DLD1 (cell line): ENCODE data around the gene GRM7.

Source experiments
- in situ Hi-C: cut with HindIII; loops from 2 replicates; pipeline ENCODE4 v1.10.0; 2017; ENCODE audit warnings: low sequenced_read_pairs

GRM7 gene

DNA sequence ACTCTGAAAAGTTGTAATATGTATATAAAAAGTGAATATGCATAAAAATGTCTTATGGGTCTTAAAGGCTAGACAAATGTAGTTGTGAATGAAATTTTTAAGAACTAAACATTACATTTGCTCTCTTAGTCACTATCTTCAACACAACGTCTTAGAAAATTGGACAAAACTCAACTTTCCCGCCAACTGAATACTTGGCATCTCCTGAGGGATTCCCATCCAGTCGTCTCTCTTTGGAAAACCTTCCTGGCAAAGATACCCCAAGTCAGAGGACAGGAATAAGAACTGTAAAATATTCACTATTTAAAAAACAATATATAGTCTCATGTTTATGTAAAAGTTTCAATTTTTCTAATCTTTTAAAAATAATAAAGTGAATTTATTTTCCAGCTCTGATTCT, 354.8 kb downstream of the GRM7 start:
- in situ Hi-C loops = no loop called here

GRCh38 chr3:7226393-7226792, 365.5 kb downstream of the GRM7 start:
- in situ Hi-C loops = no loop called here

DNA sequence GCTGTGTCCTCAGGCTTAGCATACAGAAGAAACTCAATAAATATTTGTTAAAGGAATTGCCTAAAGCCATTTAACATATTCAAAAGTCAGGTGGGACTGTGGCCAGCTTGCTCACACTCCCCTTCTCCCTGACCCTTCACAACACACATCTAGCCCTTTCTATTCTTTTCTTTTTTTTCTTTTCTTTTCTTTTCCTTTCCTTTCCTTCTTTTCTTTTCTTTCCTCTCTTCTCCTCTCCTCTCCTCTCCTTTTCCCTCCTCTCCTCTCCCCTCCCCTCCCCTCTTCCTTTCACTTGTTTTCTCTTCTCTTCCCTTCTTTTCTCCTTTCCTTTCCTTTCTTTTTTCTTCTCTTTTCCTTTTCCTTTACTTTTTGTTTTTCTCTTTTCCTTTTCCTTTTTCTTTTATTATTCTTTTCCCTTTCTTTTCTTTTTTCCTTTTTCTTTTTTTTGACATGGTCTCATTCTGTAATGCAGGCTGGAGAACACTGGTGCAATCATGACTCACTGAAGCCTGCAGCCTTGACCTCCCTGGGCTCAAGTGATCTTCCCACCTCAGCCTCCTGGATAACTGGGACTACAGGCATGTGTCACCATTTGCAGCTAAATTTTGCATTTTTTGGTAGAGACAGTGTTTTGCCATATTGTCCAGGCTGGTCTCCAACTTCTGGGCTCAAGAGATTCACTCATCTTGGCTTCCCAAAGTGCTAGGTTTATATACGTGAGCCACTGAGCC, 377.8 kb downstream of the GRM7 start:
- in situ Hi-C loops = no loop called here

GRCh38 chr3:7241584-7242302, 380.8 kb downstream of the GRM7 start:
- in situ Hi-C loops = no loop called here

DNA sequence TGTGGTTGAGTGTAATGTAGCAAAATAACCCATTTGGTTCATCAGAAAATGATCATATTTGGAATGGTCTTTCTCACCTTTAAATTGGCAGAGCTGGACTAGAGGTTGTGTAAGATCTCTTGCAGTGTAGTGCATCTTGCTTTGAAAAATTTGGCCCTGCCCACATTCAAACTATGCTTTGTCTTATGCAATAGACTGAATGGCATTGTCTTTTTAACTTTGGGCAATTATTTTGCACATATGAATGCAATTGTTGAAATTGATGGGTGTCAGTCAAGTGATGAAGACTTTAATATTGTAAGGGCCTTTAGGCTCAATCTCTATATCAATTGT, 381.4 kb downstream of the GRM7 start:
- in situ Hi-C loops = no loop called here

- in situ Hi-C loops = no loop called here
These were observed 388.7 kb downstream of the GRM7 start for GRCh38 chr3:7249493-7250076.

DNA sequence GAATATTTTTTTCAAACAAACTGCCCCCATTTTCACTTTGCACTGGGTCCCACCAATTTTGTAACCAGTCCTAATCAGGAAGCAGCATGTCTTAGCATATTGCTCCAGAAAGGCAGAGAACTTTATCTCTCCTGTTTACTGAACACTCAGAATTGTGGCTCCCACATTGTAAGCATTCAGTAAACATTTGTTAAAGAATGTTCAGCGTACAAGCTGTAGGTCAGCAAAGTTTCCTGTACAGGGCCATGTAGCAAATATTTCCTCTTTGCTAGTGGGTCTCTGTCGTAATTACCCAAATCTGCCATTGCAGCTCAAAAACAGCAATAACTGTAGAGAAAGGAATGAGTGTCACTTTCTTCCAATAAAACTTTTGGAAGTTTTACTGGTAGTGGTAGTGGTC, 393.3 kb downstream of the GRM7 start:
- in situ Hi-C loops = no loop called here

DNA sequence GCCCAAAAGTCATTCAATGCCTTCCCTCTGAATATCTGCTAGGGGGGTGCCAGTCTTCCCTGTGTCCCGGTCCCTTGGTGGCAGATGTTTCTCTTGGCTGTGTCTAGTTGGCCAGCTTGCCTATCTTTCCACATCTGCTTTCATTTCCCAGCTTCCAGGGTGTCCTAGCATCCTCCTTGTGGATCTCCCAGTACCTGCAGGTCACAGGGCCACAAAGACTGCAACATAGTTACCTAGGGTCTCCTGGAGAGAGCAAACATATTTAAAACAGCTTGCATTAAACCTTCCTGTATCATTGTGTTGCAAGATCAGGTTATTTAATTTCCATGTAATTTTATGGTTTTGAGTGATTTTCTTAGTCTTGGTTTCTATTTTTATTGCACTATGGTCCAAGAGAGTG, 400.1 kb downstream of the GRM7 start:
- in situ Hi-C loops = no loop called here

DNA sequence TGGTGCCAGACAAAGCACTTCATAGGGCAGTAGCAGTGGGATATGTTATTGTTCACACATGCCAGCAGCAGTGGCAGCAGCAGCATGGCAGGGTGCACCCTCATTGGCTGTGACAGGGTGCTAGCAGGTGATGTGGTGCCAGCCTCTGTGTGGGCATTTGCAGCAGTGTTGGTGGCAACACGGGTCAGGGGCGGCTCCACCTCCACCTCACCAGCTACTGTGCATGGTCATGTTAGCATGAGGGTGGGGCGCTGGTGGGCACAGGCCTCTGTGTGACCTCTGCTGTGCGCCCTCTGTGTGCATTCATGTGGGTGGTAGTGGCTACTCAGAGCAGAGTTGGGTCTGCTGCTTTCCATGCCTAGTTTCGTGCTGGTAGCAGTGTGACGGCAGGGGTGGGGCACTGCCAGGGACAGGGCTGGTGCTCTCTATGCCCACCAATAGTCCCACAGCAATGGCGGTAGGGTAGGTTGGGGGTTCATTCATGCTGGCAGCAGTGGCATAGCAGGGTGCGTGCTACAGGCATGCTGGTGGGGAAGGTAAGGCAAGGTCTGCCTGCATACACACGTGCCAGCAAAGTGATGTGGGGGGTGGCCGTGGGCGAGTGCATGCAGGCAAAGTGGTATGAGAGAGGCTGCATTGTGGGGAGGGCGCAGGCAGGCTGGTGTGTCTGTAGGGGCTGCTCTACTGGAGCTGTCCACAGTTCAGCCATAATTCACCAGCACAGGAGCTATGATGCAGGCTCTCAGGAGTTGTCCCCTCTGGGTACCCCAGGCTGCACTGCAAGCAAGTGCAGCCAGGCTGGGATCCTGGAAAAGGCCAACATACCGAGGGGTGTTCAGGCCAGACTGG, 402.7 kb downstream of the GRM7 start:
- in situ Hi-C loops = no loop called here

- in situ Hi-C loops = no loop called here
These were observed 403.2 kb downstream of the GRM7 start for GRCh38 chr3:7264196-7264526.

- in situ Hi-C loops = no loop called here
These were observed 404.8 kb downstream of the GRM7 start for GRCh38 chr3:7265736-7266135.

DNA sequence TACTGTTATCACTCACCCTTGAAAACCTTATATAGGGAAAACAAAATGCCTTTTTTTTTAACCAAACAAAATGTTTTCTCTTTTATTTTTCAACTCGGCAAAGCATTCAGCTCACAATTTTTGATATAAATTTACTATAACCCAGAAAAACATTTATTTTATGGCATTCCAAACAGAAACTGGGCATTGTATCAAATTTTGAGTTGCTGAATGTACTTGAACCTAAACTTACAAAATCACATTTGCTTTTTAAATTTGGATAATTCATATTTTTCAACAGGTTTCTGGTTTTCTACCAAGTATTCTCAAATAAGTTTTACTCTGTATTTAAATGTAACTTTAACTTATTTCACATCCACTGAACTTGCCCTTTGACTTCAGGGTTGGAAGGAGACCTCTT, 405.6 kb downstream of the GRM7 start:
- in situ Hi-C loops = no loop called here

- in situ Hi-C loops = no loop called here
These were observed 409.8 kb downstream of the GRM7 start for GRCh38 chr3:7270731-7271130.

- in situ Hi-C loops = no loop called here
These were observed 410.7 kb downstream of the GRM7 start for GRCh38 chr3:7271631-7272030.

DNA sequence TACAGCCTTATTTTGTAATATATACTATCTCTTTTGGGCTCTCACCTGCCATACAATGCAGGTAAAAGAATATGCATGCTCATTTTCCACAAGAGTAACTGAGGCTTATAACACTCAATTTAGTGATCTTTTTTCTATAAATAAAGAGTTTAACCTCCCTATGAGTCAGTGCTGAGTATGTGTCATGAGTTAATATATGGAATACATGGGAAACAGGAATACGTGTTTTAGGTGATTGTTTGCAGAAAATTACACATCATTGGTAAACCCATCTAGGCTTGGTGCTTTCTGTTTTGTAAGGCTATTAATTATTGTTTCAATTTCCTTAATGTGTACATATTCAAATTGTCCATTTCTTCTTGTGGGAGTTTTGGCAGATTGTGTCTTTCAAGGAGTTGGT, 411.3 kb downstream of the GRM7 start:
- in situ Hi-C loops = no loop called here

DNA sequence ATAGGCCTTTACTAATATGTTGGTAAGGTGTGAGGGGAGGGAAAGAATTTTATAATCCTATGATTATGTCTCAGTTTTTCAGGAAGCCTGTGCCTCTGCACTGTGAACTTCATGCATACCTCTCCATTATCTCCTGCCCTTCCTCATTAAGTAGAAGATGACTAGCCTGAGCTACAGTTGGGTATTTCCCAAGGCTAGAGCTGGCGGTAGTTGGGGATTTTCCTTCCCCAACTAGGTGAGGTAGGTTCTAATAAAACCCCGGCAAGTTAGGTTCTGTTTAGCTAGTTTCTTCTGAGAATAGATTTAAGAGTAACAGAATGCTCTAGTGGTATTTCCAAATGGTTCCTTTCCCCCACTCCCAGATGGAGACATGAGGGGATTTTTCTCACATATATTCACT, 414.5 kb downstream of the GRM7 start:
- in situ Hi-C loops = no loop called here

- in situ Hi-C loops = no loop called here
These were observed 419.4 kb downstream of the GRM7 start for GRCh38 chr3:7280318-7280717.

DNA sequence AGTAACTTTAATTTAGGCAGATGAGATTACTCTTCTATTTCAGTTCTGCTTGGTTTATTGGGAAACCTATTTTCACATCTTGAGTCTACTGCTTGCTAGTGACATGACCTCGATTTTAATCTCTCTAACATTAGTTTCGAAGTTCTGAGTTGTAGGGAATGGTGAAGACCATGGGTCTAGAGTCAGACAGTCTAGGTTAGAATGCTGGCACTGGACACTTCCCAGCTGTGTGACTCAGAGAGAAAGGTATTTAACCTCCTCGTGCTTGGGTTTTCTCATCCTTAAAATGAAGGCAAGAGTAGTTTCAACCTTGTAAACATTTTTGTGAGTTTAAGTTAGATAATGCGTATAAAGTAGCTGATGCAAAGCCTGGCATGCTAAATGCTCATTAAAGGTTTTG, 422.1 kb downstream of the GRM7 start:
- in situ Hi-C loops = no loop called here

GRCh38 chr3:7285505-7285904, 424.6 kb downstream of the GRM7 start:
- in situ Hi-C loops = no loop called here

GRCh38 chr3:7288133-7288532, 427.2 kb downstream of the GRM7 start:
- in situ Hi-C loops = no loop called here

- in situ Hi-C loops = no loop called here
These were observed 428.2 kb downstream of the GRM7 start for GRCh38 chr3:7289121-7289520.
